Stomach (tissue), 9 donors: ENCODE data around the gene DCBLD2. TPM values are rescaled to one million over a fixed set of nuclear protein-coding genes. Genes with fewer than 3 reads are reported as not detected.

Source experiments
- DNase-seq, 2 donors: peaks; one replicate each; pipeline versions ENCODE4 v3.0.0 to v3.0.0-alpha.2; 2013 to 2019
- H3K27ac ChIP-seq, 5 donors: fragments of 200-600 bp in 4 of 5; sonication (generic) in 4 of 5; one replicate each; pipeline ENCODE4 v1.5.1; 2013 to 2019; ENCODE audit warnings: mild to moderate bottlenecking in 1 of 5, moderate library complexity in 1 of 5
- H3K27me3 ChIP-seq, 3 donors: fragments of 200-600 bp; sonication (generic); one replicate each; pipeline ENCODE4 v1.5.1; 2017 to 2019; ENCODE audit warnings: mixed run types in 1 of 3
- H3K36me3 ChIP-seq, 4 donors: fragments of 200-600 bp; sonication (generic); 1 replicate in 3 of 4; 2 replicates in 1 of 4; pipeline ENCODE4 v1.5.1; 2016 to 2019
- H3K4me1 ChIP-seq, 4 donors: fragments of 200-600 bp; sonication (generic); one replicate each; pipeline ENCODE4 v1.5.1; 2016 to 2019
- H3K4me3 ChIP-seq, 4 donors: fragments of 200-600 bp; sonication (generic) in 3 of 4; one replicate each; pipeline ENCODE4 v1.5.1; 2016 to 2019; ENCODE audit warnings: mild to moderate bottlenecking in 1 of 4
- H3K9me3 ChIP-seq, 4 donors: fragments of 200-600 bp; sonication (generic); one replicate each; pipeline ENCODE4 v1.5.1; 2016 to 2019
- CTCF ChIP-seq, 7 experiments: fragments of 450-650 bp in 4 of 7; fragments of 200-600 bp in 3 of 7; sonication (generic) in 3 of 7; IDR thresholded peaks; one replicate each; pipeline ENCODE4 v1.5.1; 2016 to 2019; ENCODE audit warnings: antibody characterized with exemption in 7 of 7, control low read depth in 2 of 7, mild to moderate bottlenecking in 1 of 7
- EP300 ChIP-seq: sonication (generic); formaldehyde crosslinking; IDR thresholded peaks from one replicate; pipeline ENCODE4 v1.6.1; 2017; ENCODE audit warnings: antibody characterized with exemption
- POLR2A ChIP-seq, 4 donors: fragments of 450-650 bp; IDR thresholded peaks; one replicate each; pipeline ENCODE4 v1.6.1; 2016; ENCODE audit warnings: antibody characterized with exemption in 4 of 4, control low read depth in 2 of 4, mild to moderate bottlenecking in 1 of 4, moderate library complexity in 1 of 4
- POLR2AphosphoS5 ChIP-seq, 3 donors: sonication (generic); formaldehyde crosslinking; IDR thresholded peaks; one replicate each; pipeline ENCODE4 v1.6.1; 2016; ENCODE audit warnings: antibody characterized with exemption in 3 of 3
- WGBS, 5 donors: extraction: QIAGEN DNeasy Blood & Tissue Kit in 3 of 5; methylation state at CpG; one replicate each; pipeline versions ENCODE4 v1.1.5 to v1.1.7; 2013 to 2018; 5-methylcytosine and 5-hydroxymethylcytosine counted together
- intact Hi-C: fragments of 100-400 bp; cut with DNase I; formaldehyde crosslinking; loops from one replicate; pipeline ENCODE4 v1.15.1; 2023; ENCODE audit warnings: low total_unique reads
- polyA plus RNA-seq, 3 donors: library from polyadenylated mRNA; stranded (reverse); fragments of 200-250 nt; gene quantifications; one replicate each; pipeline ENCODE4 v1.2.3, GENCODE V29; 2013
- total RNA-seq, 5 donors: library from RNA; depleted of rRNA; stranded (reverse); fragments of >200 nt; gene quantifications; one replicate each; pipeline versions ENCODE4 v1.1.0 to v1.2.3, GENCODE V29; 2014 to 2016
- donor health status: healthy with polysubstance abuse.
- donor health status: Bipolar disorder and iron deficiency.
- donor health status: healthy.

The DCBLD2 gene
- total and polyA plus RNA-seq, 8 donors = 2.3 to 77.1 (median 29.6) TPM

DNA sequence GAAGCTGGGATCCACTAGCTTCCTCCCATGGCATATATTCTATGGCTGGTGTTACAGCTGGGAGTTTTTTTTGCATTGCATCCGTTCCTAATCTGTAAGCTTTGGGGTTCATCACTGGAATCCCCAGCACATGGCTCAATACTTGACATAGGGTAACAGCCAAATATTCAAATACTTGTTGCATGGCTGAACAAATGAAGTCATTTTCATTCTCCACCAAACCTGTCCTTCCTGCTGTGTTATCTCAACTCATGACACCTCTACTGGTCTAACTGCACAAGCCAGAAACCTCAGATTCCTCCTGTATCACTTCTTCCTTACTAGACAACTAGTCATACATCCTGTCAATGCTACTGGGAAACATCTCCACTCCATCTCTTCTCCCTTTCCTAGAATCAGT lies 95.0 kb downstream of the DCBLD2 start:
- H3K4me3 ChIP-seq = no peak overlapping the region
- WGBS, 5 donors = 71 to 88% (median 81%) methylated on average over 1 of the region's 1 CpG
- H3K9me3 ChIP-seq = no peaks in the 10 kb centered on the region
- H3K27me3 ChIP-seq = no peaks in the 10 kb centered on the region
- no peak for DNase-seq
- no peak for TF ChIP-seq POLR2AphosphoS5 (IDR thresholded peaks at IDR 0.05)
- TF ChIP-seq CTCF (IDR thresholded peaks at IDR 0.05) = no peak
- TF ChIP-seq POLR2A (IDR thresholded peaks at IDR 0.05) = no peak
- no peak for TF ChIP-seq EP300
- no peak overlapping the region for H3K27ac ChIP-seq
- intact Hi-C loops = no loop called here
- H3K36me3 ChIP-seq = peaks cover 0 to 45% (median 35%) of the 10 kb centered on the region in 4 donors
- peaks cover 0 to 13% (median 2%) of the 10 kb centered on the region in 4 donors for H3K4me1 ChIP-seq

- H3K9me3 ChIP-seq = no peaks in the 10 kb centered on the region
- intact Hi-C loops = no loop called here
- no peak overlapping the region for H3K4me3 ChIP-seq
- H3K36me3 ChIP-seq = peaks cover 0 to 53% (median 41%) of the 10 kb centered on the region in 4 donors
- TF ChIP-seq EP300 = no peak
- no peak for TF ChIP-seq POLR2A (IDR thresholded peaks at IDR 0.05)
- TF ChIP-seq CTCF (IDR thresholded peaks at IDR 0.05) = no peak
- H3K4me1 ChIP-seq = peaks cover 0 to 6% (median 0%) of the 10 kb centered on the region in 4 donors
- H3K27ac ChIP-seq = no peak overlapping the region
- H3K27me3 ChIP-seq = no peaks in the 10 kb centered on the region
- 85 to 96% (median 92%) methylated on average over 6 of the region's 6 CpGs for WGBS, 5 donors
- no peak for DNase-seq
Measured at GRCh38 chr3:98805571-98805970, 95.9 kb downstream of the DCBLD2 start.

DNA sequence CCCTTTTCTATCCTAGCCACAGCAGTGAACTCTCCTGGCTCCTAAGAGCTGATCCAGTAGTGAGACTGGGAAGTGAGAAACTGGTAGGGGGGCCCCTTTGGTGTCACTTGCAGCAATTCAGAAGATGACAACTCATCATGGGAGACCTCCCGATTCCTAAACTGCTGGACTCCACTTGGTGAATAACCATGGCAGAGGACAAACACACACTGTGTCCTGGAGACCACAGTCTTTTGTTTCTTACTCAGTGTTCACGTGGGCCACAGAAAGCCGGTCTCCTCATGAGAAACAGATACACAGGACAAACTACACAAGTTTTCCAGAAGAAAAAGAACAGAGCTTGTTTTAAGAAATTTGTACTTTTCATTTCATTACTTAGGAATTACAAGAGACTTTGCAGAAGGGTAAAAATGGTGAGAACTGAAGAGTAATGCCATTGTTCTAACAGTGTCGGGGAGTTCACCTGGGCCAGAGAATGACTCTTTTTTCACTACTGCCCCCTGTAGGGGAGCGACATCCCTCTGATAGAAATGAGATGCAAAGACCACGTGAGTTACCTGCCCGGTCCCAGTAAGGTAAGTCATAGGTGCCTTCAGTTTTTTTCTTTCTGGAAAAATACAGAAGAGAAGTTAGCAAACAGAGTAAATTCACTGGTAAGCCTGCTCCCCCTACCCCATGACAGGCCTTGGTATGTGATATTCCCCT lies 100.3 kb downstream of the DCBLD2 start:
- Histone ChIP-seq H3K4me1 (no peaks in the 10 kb centered on the region), H3K36me3 (peaks cover 0 to 41% (median 29%) of the 10 kb centered on the region in 4 donors), H3K27me3 (no peaks in the 10 kb centered on the region), H3K4me3 (no peak overlapping the region), H3K9me3 (no peaks in the 10 kb centered on the region), H3K27ac (no peak overlapping the region)
- TF ChIP-seq POLR2A (IDR thresholded peaks at IDR 0.05) (no peak), POLR2AphosphoS5 (IDR thresholded peaks at IDR 0.05) (no peak)
- no peak for DNase-seq
- intact Hi-C loops = no loop called here
- WGBS, 5 donors = 91 to 95% (median 93%) methylated on average over 7 of the region's 7 CpGs

- no peak overlapping the region for H3K27ac ChIP-seq
- H3K36me3 ChIP-seq = peaks cover 0 to 33% (median 22%) of the 10 kb centered on the region in 4 donors
- intact Hi-C loops = no loop called here
- DNase-seq = no peak
- no peak for TF ChIP-seq POLR2A (IDR thresholded peaks at IDR 0.05)
- TF ChIP-seq CTCF (IDR thresholded peaks at IDR 0.05) = no peak
- TF ChIP-seq EP300 = no peak
- no peak for TF ChIP-seq POLR2AphosphoS5 (IDR thresholded peaks at IDR 0.05)
- H3K4me1 ChIP-seq = no peaks in the 10 kb centered on the region
- H3K4me3 ChIP-seq = no peak overlapping the region
- no peaks in the 10 kb centered on the region for H3K9me3 ChIP-seq
- H3K27me3 ChIP-seq = no peaks in the 10 kb centered on the region
- WGBS, 5 donors = 61 to 88% (median 83%) methylated on average over 3 of the region's 3 CpGs
Measured at GRCh38 chr3:98800401-98800800, 101.1 kb downstream of the DCBLD2 start.

DNA sequence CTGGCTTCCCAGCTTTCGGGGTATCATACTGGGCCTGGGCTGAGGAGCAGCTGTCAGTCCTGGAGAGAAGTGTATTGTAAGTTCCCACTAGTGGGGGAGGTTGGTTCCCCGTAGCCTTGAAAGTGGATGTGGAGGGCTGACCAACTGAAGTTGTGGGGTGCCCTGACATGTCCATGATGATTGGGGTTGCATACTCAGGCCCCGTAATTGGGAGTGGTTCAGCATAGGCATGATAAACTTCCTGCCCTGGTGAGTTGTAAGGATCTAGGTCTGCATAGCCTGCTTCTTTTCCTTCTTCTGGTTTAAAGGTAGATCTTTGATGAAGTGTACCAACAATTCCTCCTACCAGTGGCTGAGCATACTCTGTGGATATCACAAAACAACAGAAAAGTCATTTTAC lies 102.0 kb downstream of the DCBLD2 start:
- WGBS, 5 donors = 70 to 82% (median 77%) methylated on average over 3 of the region's 3 CpGs
- intact Hi-C loops = no loop called here
- no peaks in the 10 kb centered on the region for H3K9me3 ChIP-seq

More for the DNA sequence above, 102.0 kb downstream of the DCBLD2 start:
- Histone ChIP-seq H3K27ac (no peak overlapping the region), H3K27me3 (no peaks in the 10 kb centered on the region), H3K4me3 (no peak overlapping the region), H3K4me1 (no peaks in the 10 kb centered on the region), H3K36me3 (peaks cover 0 to 34% (median 24%) of the 10 kb centered on the region in 4 donors)
- no peak for DNase-seq
- no peak for TF ChIP-seq POLR2A (IDR thresholded peaks at IDR 0.05)
- no peak for TF ChIP-seq CTCF (IDR thresholded peaks at IDR 0.05)
